Colon (tissue), 2 donors: ENCODE data around the gene MORF4L2.

Experiments used
- FAIRE-seq: peaks from 2 replicates; lab custom pipeline; 2012; peaks lifted over from hg19 to GRCh38; lab: Jason Lieb, UNC
- donor health status: control.
- donor health status: control.

The MORF4L2 gene

DNA sequence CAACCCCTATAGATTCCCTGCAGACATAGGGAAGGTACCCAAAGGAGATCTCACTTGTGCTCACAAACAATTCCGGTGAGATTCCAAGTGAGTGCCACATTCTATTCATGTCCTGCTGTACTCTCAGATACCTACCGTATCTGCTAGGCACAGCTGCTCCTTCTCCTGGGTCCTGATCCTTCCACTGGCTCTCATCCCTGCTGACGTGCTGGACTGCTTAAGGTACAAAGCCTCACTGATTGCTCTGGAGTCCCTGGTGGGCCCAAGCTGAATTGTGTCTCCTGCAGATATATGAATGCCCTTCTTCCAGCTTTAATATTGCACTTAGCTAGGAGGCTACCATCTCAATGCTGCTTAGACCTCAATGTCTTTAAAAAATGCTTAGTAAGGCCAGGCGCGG lies 55.4 kb downstream of the MORF4L2 start:
- FAIRE-seq = no peak

DNA sequence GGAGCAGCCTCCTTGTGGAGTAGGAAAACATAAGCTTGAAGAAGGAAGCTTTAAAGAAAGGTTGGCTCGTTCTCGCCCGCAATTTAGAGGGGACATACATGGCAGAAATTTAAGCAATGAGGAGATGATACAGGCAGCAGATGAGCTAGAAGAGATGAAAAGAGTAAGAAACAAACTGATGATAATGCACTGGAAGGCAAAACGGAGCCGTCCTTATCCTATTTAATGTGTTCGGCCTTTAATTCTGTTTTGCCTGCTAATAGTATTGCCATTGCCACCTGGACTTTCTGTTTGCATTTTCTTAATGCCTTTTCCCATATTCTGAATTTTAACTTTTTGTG lies 56.4 kb downstream of the MORF4L2 start:
- no peak for FAIRE-seq

DNA sequence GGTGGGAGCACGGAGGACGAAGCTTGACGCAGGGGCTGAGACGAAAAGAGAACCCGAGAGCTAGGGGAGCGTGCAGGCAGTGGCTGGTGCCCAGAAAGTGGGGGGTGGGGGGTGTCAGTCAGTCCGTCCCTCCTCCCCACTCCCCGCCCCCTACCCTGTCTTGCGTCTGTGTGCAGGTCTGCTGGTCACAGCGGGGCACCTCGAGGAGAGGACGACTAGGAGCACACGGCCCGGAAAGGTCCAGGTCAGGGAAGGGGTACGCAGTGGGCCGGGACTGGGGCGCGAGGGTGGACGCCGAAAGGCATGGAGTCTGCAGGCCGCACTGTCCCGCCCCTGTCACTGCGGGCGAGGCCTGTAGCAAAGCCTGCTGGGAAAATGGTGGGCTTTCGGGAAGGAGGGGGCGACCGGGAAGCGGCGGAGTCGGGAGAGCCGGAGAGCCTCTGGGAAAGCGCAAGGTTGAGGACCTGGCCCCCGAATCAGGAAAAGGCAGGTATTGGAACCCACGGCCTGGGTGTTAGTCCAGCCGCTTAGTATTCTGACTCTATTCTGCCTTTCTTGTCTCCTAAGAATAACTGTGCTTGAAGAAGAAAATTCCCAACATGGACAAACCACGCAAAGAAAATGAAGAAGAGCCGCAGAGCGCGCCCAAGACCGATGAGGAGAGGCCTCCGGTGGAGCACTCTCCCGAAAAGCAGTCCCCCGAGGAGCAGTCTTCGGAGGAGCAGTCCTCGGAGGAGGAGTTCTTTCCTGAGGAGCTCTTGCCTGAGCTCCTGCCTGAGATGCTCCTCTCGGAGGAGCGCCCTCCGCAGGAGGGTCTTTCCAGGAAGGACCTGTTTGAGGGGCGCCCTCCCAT lies 57.0 kb downstream of the MORF4L2 start:
- no peak for FAIRE-seq

- no peak for FAIRE-seq
Observed at GRCh38 chrX:103628386-103629317, 57.8 kb downstream of the MORF4L2 start, which contains the start of gene TCEAL1. Gene TCEAL1 (plus strand): TSS chrX:103628975. CDS start chrX:103629917, 942 bp downstream.

GRCh38 chrX:103626855-103627254 lies 59.6 kb downstream of the MORF4L2 start:
- no peak for FAIRE-seq
